ENCODE results near the gene CYP4Z1.
"Not testable (repeated sequence)": the region's sequence is repeated elsewhere in the genome, so short reads cannot be mapped to it uniquely, and the experiment has no call there.

The CYP4Z1 gene, protein sequence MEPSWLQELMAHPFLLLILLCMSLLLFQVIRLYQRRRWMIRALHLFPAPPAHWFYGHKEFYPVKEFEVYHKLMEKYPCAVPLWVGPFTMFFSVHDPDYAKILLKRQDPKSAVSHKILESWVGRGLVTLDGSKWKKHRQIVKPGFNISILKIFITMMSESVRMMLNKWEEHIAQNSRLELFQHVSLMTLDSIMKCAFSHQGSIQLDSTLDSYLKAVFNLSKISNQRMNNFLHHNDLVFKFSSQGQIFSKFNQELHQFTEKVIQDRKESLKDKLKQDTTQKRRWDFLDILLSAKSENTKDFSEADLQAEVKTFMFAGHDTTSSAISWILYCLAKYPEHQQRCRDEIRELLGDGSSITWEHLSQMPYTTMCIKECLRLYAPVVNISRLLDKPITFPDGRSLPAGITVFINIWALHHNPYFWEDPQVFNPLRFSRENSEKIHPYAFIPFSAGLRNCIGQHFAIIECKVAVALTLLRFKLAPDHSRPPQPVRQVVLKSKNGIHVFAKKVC

DNA sequence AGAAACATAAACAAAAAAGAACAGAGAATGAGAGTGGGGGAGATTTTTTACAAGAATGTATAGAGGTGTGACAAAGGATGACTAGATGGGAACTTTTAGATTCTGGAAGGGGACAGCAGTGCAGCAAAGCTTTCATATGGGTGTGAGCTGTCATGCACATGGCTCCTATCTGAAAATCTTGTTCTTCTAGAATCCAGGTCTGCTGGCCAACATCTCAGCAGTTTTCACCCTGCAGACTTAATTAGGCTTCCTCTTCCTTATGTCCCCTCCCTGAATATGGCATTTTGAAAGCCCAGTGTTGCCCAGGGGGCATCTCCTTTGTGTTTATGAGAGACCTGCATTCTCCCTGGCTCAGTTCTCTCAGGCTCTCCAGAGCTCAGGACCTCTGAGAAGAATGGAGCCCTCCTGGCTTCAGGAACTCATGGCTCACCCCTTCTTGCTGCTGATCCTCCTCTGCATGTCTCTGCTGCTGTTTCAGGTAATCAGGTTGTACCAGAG, at the start of gene CYP4Z1:
CYP4Z1 (plus strand) TSS at position 135 of the 498 bp plus-strand sequence; CDS start at position 395, 260 bp downstream.
- DNase-seq, result no peak

GRCh38 chr1:47021070-47021469, 46.0 kb upstream of the CYP4Z1 start:
- DNase-seq, result no peak

- DNase-seq, result no peak
These were observed 43.5 kb upstream of the CYP4Z1 start, which contains the start of gene CYP4X1 for GRCh38 chr1:47023268-47024140. Gene CYP4X1, plus strand, starts transcription at chr1:47023669. Its CDS starts 149 bp downstream, at chr1:47023818.

DNA sequence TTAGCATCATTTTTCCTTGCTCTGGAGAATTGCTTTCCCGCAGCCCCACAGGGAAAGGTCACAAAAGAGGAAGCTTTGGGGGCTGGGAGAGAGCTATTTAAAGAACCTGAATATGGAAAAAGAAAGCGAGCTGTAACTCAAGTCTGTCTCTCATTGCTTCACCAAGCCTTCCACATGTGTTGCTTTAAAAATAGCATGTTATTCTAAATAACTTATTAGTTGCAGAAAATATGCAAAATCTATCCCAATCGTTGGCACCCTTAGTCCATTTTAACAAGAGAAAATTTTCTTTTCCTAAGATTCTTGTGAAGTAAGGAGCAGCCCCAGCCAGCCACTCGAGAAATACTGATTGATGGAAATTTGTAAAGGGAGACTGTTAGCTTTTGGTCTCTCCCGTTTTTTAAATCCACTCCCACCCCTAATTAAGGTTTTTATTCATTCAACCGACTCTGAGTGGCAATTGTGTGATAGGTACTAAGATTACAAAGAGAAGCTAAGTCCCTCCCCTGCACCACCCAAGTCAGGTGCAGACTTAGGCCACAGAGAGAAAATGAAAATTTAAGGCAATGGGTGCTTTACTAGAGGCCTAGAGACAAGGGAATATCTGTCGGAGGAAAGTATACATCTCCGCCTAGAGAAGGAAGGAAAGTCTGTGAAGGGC, 42.8 kb upstream of the CYP4Z1 start:
- no peak for DNase-seq

GRCh38 chr1:47030170-47030805, 36.7 kb upstream of the CYP4Z1 start:
- no peak for DNase-seq

GRCh38 chr1:47031059-47031458, 36.0 kb upstream of the CYP4Z1 start:
- no peak for DNase-seq

DNA sequence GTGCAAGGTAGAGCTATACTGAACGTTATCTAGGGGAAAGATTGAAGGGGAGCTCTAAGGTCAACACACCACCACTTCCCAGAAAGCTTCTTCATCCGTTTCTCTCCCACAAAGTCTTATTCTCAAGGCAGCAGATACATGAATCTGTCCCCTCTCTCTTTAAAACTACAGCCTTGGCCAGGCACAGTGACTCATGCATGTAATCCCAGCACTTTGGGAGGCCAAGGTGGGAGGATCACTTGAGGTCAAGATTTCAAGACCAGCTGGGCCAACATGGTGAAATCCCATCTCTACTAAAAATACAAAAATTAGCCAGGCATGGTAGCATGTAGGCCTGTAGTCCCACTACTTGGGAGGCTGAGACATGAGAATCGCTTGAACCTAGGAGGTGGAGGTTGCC, 35.4 kb upstream of the CYP4Z1 start:
- no peak for DNase-seq

- no peak for DNase-seq
These were observed 30.3 kb upstream of the CYP4Z1 start for GRCh38 chr1:47036764-47037163.

- no peak for DNase-seq
These were observed 7.7 kb upstream of the CYP4Z1 start for GRCh38 chr1:47059376-47059775.

DNA sequence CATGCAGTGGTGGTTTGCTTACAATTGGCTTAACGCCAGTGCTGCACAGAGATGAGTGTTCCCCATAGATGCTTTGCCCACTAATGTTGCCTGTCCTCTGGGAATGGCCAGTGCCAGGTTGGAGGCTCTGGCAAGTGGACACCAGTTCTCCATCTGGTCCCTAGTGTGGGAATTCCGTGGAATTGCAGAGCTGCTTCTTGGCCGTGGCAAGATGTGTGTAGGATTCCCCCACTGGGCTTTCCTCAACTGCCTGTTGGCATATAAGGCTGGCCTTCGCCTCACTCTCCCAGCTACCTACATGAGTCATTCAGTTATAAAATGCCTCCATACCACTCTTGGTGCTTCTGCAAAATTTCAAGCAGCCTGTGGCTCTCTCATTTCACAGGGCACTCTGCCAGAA, 2.0 kb downstream of the CYP4Z1 start:
- not testable (repeated sequence) for DNase-seq

DNA sequence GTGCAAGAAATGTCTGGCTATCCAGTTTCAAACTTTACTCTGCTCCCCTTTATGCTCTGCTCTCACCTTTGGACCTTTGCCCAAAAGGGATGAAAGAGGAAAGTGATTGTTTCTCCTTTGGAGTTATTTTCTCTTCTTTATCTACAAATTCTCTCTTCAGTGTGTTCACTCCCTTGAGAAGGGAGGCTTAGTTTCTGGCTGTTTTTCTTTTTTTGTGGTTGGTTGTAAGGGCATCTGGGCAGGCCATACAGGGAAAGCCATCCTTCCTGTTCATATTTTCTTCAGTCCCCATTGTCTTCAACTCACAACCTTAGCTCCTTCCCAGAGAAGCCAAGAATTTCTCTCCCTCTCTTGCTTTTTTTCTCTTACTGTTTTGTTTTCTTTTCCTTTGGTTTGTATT, 2.5 kb downstream of the CYP4Z1 start:
- DNase-seq, result not testable (repeated sequence)

DNA sequence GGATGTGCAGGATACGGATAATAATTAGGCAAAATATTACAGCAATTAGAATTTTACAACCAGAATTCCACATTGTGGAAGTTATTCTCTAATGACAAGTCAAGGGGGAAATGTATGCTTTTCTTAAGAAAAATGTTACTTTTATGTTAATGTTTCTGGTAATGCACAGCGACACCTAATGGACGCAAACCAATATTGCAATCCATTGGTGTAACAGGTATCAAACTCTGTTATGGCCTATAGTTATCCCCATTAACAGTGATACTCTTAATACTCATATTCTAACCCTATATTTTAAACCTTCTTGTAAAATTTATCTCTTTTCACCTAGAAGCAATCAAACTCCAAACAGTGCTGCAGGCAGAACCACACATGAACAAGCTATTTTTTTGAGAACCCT, 22.3 kb downstream of the CYP4Z1 start:
- not testable (repeated sequence) for DNase-seq

DNA sequence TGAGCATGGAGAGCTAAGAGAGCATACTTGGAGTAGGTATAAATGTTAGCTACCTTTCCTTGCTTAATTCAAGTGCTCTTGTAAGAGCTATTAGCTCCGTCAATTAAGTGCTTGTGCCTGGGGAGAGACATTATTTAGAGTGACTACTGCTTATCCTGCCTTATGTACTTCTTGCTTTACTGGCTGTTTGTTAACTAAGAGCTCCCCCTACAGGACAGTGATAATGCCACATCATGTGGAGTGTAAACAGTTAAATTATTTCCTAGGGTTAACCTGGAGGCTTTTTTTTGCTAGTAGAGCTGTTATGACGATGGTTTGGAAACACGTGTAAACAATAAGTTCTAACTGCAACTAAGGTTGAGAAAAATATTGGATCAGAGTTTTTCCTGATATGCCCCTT, 24.4 kb downstream of the CYP4Z1 start:
- DNase-seq, result not testable (repeated sequence)

DNA sequence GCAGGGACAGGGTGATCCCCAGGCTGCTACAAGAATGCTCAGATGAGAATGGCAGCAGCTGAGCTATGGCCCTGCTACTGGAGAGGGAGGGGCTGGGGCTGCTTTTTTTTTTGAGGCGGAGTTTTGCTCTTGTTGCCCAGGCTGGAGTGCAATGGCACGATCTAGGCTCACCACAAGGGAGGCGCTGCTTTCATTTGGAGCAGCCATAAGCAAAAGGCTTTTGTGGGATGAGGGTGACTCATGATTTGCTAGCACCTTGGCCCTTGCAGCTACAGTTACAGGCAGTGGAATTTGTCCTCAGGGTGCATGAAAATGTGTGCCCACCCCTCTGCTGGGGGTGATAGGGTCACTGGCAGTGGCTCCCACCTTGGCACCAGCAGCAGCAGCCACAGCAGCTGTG, 37.8 kb downstream of the CYP4Z1 start:
- no peak for DNase-seq

DNA sequence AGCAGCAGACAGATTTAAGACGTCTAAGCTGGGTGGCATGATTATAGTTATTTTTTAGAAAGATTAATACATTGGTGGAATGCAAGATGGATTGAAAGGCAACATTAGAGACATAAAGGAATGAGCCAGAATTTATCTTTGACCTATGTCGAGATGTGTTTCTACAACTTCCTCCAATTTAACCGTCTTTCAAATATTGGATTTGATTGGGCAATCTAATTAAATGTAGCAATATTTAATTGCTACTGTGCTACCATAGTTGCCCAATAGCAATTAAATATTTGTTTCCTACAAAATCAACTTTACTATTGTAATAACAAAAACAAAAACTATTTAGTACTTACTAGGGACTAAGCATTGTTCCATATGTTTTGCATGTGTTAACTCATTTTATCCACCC, 39.8 kb downstream of the CYP4Z1 start:
- no peak for DNase-seq

GRCh38 chr1:47107851-47108574, 41.0 kb downstream of the CYP4Z1 start:
- not testable (repeated sequence) for DNase-seq

DNA sequence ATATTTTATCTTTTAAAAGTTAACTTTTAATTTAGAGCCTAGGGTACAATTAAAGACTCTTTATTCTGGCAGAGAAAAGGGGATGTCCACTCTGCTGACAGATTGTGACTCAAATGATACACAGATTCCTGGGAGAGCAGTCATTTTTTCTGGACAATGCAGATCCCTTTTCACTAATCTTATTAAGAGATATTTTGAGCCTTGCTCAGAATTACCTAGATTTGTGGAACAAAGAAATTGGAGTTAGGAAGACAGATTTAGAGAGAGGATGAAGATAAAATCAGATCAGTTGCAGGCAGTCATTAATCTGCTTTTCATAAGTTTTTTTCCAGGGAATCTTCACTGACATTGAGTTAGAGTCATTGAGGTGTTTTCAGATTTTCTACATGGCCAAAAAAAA, 42.5 kb downstream of the CYP4Z1 start:
- DNase-seq, result not testable (repeated sequence)

DNA sequence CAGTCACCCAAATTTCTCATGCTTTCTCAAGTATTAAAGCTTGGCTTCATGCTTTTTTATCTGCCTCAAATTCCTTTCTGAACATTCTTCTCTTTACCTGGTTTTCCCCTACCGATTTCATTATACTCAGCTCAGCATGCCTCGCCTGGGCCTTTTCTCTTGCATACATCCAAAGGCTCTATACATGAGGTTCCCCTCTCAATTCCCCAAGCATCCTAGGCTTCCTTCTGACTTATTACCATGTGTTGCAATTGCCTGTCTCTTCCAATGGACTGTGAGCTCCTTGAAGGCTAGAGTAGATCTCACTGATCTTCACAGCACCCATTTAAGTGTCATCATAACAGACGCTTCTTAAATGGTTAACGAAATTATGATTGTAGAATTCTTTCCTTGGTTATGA, 46.1 kb downstream of the CYP4Z1 start:
- DNase-seq, result no peak

DNA sequence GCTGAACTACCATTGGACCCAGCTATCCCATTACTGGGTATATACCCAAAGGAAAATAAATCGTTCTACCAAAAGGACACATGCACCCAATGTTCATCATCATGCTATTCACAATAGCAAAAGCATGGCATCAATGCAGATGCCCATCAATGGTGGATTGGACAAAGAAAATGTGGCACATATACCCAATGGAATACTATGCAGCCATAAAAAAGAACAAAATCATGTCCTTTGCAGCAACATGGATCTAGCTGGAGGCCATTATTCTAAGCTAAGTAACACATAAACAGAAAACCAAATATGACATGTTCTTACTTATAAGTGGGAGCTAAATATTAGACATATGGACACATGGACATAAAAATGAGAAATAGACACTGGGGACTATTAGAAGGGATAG, 54.0 kb downstream of the CYP4Z1 start:
- not testable (repeated sequence) for DNase-seq

GRCh38 chr1:47124834-47125233, 57.8 kb downstream of the CYP4Z1 start:
- DNase-seq, result not testable (repeated sequence)

- not testable (repeated sequence) for DNase-seq
These were observed 60.0 kb downstream of the CYP4Z1 start for GRCh38 chr1:47126997-47127396.

DNA sequence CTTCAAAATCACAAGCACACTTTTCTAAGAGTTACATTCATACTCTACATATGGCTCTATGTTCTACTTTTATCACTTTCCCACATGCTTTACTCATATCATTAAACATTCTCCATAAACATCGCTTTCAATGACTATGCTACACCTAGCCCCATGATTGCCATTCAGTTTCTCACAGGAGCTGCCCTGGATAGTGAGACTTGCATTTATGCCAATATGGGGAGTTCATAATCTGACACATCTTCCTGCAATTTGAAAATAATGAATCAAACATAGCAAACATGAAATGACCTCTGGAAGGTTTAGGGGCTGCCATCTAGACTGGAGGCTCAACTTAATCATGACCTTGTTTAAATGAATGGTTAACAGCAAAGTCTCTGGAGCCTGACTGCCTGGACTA, 61.2 kb downstream of the CYP4Z1 start:
- DNase-seq, result no peak
